ENCODE measurements around the gene HOXD1.

Gene HOXD1

GRCh38 chr2:176146101-176146500 is 42.4 kb upstream of the HOXD1 start:
- Histone ChIP-seq H3K79me2 (ENCODE audit: insufficient read depth, low read length) (no peaks in the 10 kb centered on the region), H2AFZ (ENCODE audit: low read length) (no peak overlapping the region), H3K27ac (ENCODE audit: low read depth, low read length, poor library complexity, severe bottlenecking) (no peak overlapping the region), H3K27me3 (ENCODE audit: insufficient read depth, low read length) (0 out of 2 replicates have a peak, but pooled peaks cover 3% of the 10 kb centered on the region), H3K4me1 (ENCODE audit: insufficient read depth, low read length, severe bottlenecking) (no peaks in the 10 kb centered on the region), H3K4me3 (ENCODE audit: low read depth, low read length, poor library complexity, severe bottlenecking) (no peak overlapping the region), H3K9ac (ENCODE audit: low read length) (no peak overlapping the region), H4K20me1 (ENCODE audit: insufficient read depth, low read length) (no peaks in the 10 kb centered on the region), H3F3A (ENCODE audit: insufficient read depth, low read length) (no peaks in the 10 kb centered on the region), H3K9me2 (ENCODE audit: low read depth, low read length) (no peaks in the 10 kb centered on the region), H3K4me2 (ENCODE audit: low read length) (no peak overlapping the region), H3K36me3 (ENCODE audit: insufficient read depth, low read length) (no peaks in the 10 kb centered on the region), H3K9me3 (ENCODE audit: low read length) (no peaks in the 10 kb centered on the region)
- TF ChIP-seq CTCF (IDR thresholded peaks at IDR 0.05; ENCODE audit: low read length) (no peak), EZH2 (IDR thresholded peaks at IDR 0.05; ENCODE audit: borderline replicate concordance, low read length) (no peak)

- H3K27ac ChIP-seq (ENCODE audit: low read depth, low read length, poor library complexity, severe bottlenecking), result no peak overlapping the region
- H3K4me1 ChIP-seq (ENCODE audit: insufficient read depth, low read length, severe bottlenecking), result no peaks in the 10 kb centered on the region
- no peaks in the 10 kb centered on the region for H3K9me2 ChIP-seq (ENCODE audit: low read depth, low read length)
- no peak overlapping the region for H3K9ac ChIP-seq (ENCODE audit: low read length)
- 0 out of 2 replicates have a peak, but pooled peaks cover 3% of the 10 kb centered on the region for H3K27me3 ChIP-seq (ENCODE audit: insufficient read depth, low read length)
- no peaks in the 10 kb centered on the region for H3K9me3 ChIP-seq (ENCODE audit: low read length)
- H3F3A ChIP-seq (ENCODE audit: insufficient read depth, low read length), result no peaks in the 10 kb centered on the region
- H3K4me3 ChIP-seq (ENCODE audit: low read depth, low read length, poor library complexity, severe bottlenecking), result no peak overlapping the region
- no peak overlapping the region for H3K4me2 ChIP-seq (ENCODE audit: low read length)
- no peaks in the 10 kb centered on the region for H3K79me2 ChIP-seq (ENCODE audit: insufficient read depth, low read length)
- H2AFZ ChIP-seq (ENCODE audit: low read length), result no peak overlapping the region
- no peaks in the 10 kb centered on the region for H3K36me3 ChIP-seq (ENCODE audit: insufficient read depth, low read length)
- TF ChIP-seq CTCF (IDR thresholded peaks at IDR 0.05; ENCODE audit: low read length), result no peak
- TF ChIP-seq EZH2 (IDR thresholded peaks at IDR 0.05; ENCODE audit: borderline replicate concordance, low read length), result no peak
- H4K20me1 ChIP-seq (ENCODE audit: insufficient read depth, low read length), result no peaks in the 10 kb centered on the region
These were observed 41.8 kb upstream of the HOXD1 start for GRCh38 chr2:176146645-176147044.

- no peaks in the 10 kb centered on the region for H3F3A ChIP-seq (ENCODE audit: insufficient read depth, low read length)
- H3K9me3 ChIP-seq (ENCODE audit: low read length), result no peaks in the 10 kb centered on the region
- H3K27me3 ChIP-seq (ENCODE audit: insufficient read depth, low read length), result 0 out of 2 replicates have a peak, but pooled peaks cover 3% of the 10 kb centered on the region
- no peak overlapping the region for H3K9ac ChIP-seq (ENCODE audit: low read length)
- H4K20me1 ChIP-seq (ENCODE audit: insufficient read depth, low read length), result no peaks in the 10 kb centered on the region
- H3K79me2 ChIP-seq (ENCODE audit: insufficient read depth, low read length), result no peaks in the 10 kb centered on the region
- H3K36me3 ChIP-seq (ENCODE audit: insufficient read depth, low read length), result no peaks in the 10 kb centered on the region
- TF ChIP-seq CTCF (IDR thresholded peaks at IDR 0.05; ENCODE audit: low read length) (no peak), EZH2 (IDR thresholded peaks at IDR 0.05; ENCODE audit: borderline replicate concordance, low read length) (no peak)
- H2AFZ ChIP-seq (ENCODE audit: low read length), result no peak overlapping the region
- no peaks in the 10 kb centered on the region for H3K4me1 ChIP-seq (ENCODE audit: insufficient read depth, low read length, severe bottlenecking)
- H3K4me2 ChIP-seq (ENCODE audit: low read length), result no peak overlapping the region
- no peak overlapping the region for H3K4me3 ChIP-seq (ENCODE audit: low read depth, low read length, poor library complexity, severe bottlenecking)
- no peaks in the 10 kb centered on the region for H3K9me2 ChIP-seq (ENCODE audit: low read depth, low read length)
- no peak overlapping the region for H3K27ac ChIP-seq (ENCODE audit: low read depth, low read length, poor library complexity, severe bottlenecking)
These were observed 41.2 kb upstream of the HOXD1 start for GRCh38 chr2:176147210-176147799.
